ENCODE results near the gene WDFY3. TPM values are rescaled to one million over a fixed set of nuclear protein-coding genes. Genes with fewer than 3 reads are reported as not detected.

The WDFY3 gene
- total RNA-seq, 1 donor from 2014 or later = 89.5 TPM

DNA sequence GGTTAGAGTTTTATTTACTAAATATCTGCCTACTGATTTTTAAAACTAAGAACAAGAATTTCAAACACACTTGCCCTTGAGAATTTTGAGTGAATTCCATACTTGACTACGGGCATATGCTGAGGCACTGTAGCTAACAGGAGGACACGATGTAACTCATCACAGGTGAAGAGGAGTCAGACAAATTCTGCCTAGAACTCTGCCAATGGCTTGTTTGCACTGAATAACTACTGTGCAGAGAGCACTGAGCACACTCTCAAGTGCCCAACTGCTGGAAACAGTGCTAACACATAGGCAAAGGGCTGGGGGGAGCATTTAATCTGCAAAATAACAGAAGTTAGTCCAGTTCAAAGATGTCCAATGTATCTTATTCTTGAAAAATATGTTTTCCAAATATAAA lies 104.4 kb downstream of the WDFY3 start:
- no peak overlapping the region for H3K4me3 ChIP-seq (ENCODE audit: insufficient read depth, low read depth, low read length)
- Mint-ChIP-seq H3K36me3 (ENCODE audit: low read depth, unreplicated experiment) (peaks cover 9% of the 10 kb centered on the region), H3K9me3 (ENCODE audit: unreplicated experiment) (no peaks in the 10 kb centered on the region), H3K4me1 (ENCODE audit: low read depth, unreplicated experiment) (peaks cover 11% of the 10 kb centered on the region), H3K4me3 (ENCODE audit: unreplicated experiment) (no peak overlapping the region), H3K27me3 (ENCODE audit: low read depth, unreplicated experiment) (no peaks in the 10 kb centered on the region), H3K27ac (ENCODE audit: unreplicated experiment) (no peak overlapping the region)
- TF ChIP-seq, protein P1, sequence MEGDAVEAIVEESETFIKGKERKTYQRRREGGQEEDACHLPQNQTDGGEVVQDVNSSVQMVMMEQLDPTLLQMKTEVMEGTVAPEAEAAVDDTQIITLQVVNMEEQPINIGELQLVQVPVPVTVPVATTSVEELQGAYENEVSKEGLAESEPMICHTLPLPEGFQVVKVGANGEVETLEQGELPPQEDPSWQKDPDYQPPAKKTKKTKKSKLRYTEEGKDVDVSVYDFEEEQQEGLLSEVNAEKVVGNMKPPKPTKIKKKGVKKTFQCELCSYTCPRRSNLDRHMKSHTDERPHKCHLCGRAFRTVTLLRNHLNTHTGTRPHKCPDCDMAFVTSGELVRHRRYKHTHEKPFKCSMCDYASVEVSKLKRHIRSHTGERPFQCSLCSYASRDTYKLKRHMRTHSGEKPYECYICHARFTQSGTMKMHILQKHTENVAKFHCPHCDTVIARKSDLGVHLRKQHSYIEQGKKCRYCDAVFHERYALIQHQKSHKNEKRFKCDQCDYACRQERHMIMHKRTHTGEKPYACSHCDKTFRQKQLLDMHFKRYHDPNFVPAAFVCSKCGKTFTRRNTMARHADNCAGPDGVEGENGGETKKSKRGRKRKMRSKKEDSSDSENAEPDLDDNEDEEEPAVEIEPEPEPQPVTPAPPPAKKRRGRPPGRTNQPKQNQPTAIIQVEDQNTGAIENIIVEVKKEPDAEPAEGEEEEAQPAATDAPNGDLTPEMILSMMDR (IDR thresholded peaks at IDR 0.05; ENCODE audit: insufficient read depth, low read depth, low read length) = no peak
- TF ChIP-seq EZH2 (IDR thresholded peaks at IDR 0.05; ENCODE audit: insufficient read depth, low read length) = no peak
- H3K4me2 ChIP-seq (ENCODE audit: low read length) = no peak overlapping the region
- H3K27ac ChIP-seq (ENCODE audit: low read depth, low read length) = no peak overlapping the region
- DNase-seq (ENCODE audit: low read depth) (no peak), FAIRE-seq (no peak)
- H3K36me3 ChIP-seq (ENCODE audit: insufficient read depth, low read length) = no peaks in the 10 kb centered on the region
- no peaks in the 10 kb centered on the region for H3K27me3 ChIP-seq (ENCODE audit: insufficient read depth, low read length)
- H3K4me1 ChIP-seq (ENCODE audit: insufficient read depth, low read length) = no peaks in the 10 kb centered on the region
- peaks cover 28% of the 10 kb centered on the region for H3K79me2 ChIP-seq (ENCODE audit: insufficient read depth, low read length)
- no peaks in the 10 kb centered on the region for H3K9me3 ChIP-seq (ENCODE audit: insufficient read depth, low read depth, low read length)
- no peak overlapping the region for H3K9ac ChIP-seq (ENCODE audit: low read length)
- peaks cover 7% of the 10 kb centered on the region for H4K20me1 ChIP-seq (ENCODE audit: insufficient read depth, low read length)
- no peak overlapping the region for H2AFZ ChIP-seq (ENCODE audit: low read depth, low read length)

- H3K4me2 ChIP-seq (ENCODE audit: low read length) = no peak overlapping the region
- no peaks in the 10 kb centered on the region for H3K9me3 ChIP-seq (ENCODE audit: insufficient read depth, low read depth, low read length)
- TF ChIP-seq, protein P1 (IDR thresholded peaks at IDR 0.05; ENCODE audit: insufficient read depth, low read depth, low read length) = no peak
- no peak for TF ChIP-seq EZH2 (IDR thresholded peaks at IDR 0.05; ENCODE audit: insufficient read depth, low read length)
- no peaks in the 10 kb centered on the region for H3K4me1 ChIP-seq (ENCODE audit: insufficient read depth, low read length)
- no peak for DNase-seq (ENCODE audit: low read depth)
- no peak overlapping the region for H3K9ac ChIP-seq (ENCODE audit: low read length)
- no peak overlapping the region for H3K4me3 Mint-ChIP-seq (ENCODE audit: unreplicated experiment)
- no peak overlapping the region for H3K27ac ChIP-seq (ENCODE audit: low read depth, low read length)
- FAIRE-seq = no peak
- peaks cover 5% of the 10 kb centered on the region for H3K36me3 Mint-ChIP-seq (ENCODE audit: low read depth, unreplicated experiment)
- H3K9me3 Mint-ChIP-seq (ENCODE audit: unreplicated experiment) = no peaks in the 10 kb centered on the region
- H3K27ac Mint-ChIP-seq (ENCODE audit: unreplicated experiment) = no peak overlapping the region
- no peaks in the 10 kb centered on the region for H3K27me3 Mint-ChIP-seq (ENCODE audit: low read depth, unreplicated experiment)
- peaks cover 20% of the 10 kb centered on the region for H3K4me1 Mint-ChIP-seq (ENCODE audit: low read depth, unreplicated experiment)
- H3K27me3 ChIP-seq (ENCODE audit: insufficient read depth, low read length) = no peaks in the 10 kb centered on the region
- peaks cover 16% of the 10 kb centered on the region for H4K20me1 ChIP-seq (ENCODE audit: insufficient read depth, low read length)
- no peak overlapping the region for H3K4me3 ChIP-seq (ENCODE audit: insufficient read depth, low read depth, low read length)
- H2AFZ ChIP-seq (ENCODE audit: low read depth, low read length) = no peak overlapping the region
- peaks cover 18% of the 10 kb centered on the region for H3K79me2 ChIP-seq (ENCODE audit: insufficient read depth, low read length)
- H3K36me3 ChIP-seq (ENCODE audit: insufficient read depth, low read length) = no peaks in the 10 kb centered on the region
Observed at GRCh38 chr4:84857296-84857695, 109.2 kb downstream of the WDFY3 start.

- no peak overlapping the region for H3K4me2 ChIP-seq (ENCODE audit: low read length)
- TF ChIP-seq EZH2 (IDR thresholded peaks at IDR 0.05; ENCODE audit: insufficient read depth, low read length) = no peak
- TF ChIP-seq, protein P1 (IDR thresholded peaks at IDR 0.05; ENCODE audit: insufficient read depth, low read depth, low read length) = no peak
- Mint-ChIP-seq H3K4me1 (ENCODE audit: low read depth, unreplicated experiment) (peaks cover 20% of the 10 kb centered on the region), H3K27me3 (ENCODE audit: low read depth, unreplicated experiment) (no peaks in the 10 kb centered on the region), H3K27ac (ENCODE audit: unreplicated experiment) (no peak overlapping the region), H3K4me3 (ENCODE audit: unreplicated experiment) (no peak overlapping the region), H3K36me3 (ENCODE audit: low read depth, unreplicated experiment) (peaks cover 5% of the 10 kb centered on the region), H3K9me3 (ENCODE audit: unreplicated experiment) (no peaks in the 10 kb centered on the region)
- no peaks in the 10 kb centered on the region for H3K27me3 ChIP-seq (ENCODE audit: insufficient read depth, low read length)
- no peaks in the 10 kb centered on the region for H3K36me3 ChIP-seq (ENCODE audit: insufficient read depth, low read length)
- FAIRE-seq = no peak
- H3K9me3 ChIP-seq (ENCODE audit: insufficient read depth, low read depth, low read length) = no peaks in the 10 kb centered on the region
- peaks cover 13% of the 10 kb centered on the region for H3K79me2 ChIP-seq (ENCODE audit: insufficient read depth, low read length)
- H4K20me1 ChIP-seq (ENCODE audit: insufficient read depth, low read length) = peaks cover 13% of the 10 kb centered on the region
- no peak for DNase-seq (ENCODE audit: low read depth)
- H2AFZ ChIP-seq (ENCODE audit: low read depth, low read length) = no peak overlapping the region
- H3K9ac ChIP-seq (ENCODE audit: low read length) = no peak overlapping the region
- no peak overlapping the region for H3K4me3 ChIP-seq (ENCODE audit: insufficient read depth, low read depth, low read length)
- no peak overlapping the region for H3K27ac ChIP-seq (ENCODE audit: low read depth, low read length)
- no peaks in the 10 kb centered on the region for H3K4me1 ChIP-seq (ENCODE audit: insufficient read depth, low read length)
Observed at GRCh38 chr4:84856468-84857049, 109.9 kb downstream of the WDFY3 start.
